ENCODE measurements around the gene ESYT3.
"Not testable (repeated sequence)": the region's sequence is repeated elsewhere in the genome, so short reads cannot be mapped to it uniquely, and the experiment has no call there.

Gene ESYT3

DNA sequence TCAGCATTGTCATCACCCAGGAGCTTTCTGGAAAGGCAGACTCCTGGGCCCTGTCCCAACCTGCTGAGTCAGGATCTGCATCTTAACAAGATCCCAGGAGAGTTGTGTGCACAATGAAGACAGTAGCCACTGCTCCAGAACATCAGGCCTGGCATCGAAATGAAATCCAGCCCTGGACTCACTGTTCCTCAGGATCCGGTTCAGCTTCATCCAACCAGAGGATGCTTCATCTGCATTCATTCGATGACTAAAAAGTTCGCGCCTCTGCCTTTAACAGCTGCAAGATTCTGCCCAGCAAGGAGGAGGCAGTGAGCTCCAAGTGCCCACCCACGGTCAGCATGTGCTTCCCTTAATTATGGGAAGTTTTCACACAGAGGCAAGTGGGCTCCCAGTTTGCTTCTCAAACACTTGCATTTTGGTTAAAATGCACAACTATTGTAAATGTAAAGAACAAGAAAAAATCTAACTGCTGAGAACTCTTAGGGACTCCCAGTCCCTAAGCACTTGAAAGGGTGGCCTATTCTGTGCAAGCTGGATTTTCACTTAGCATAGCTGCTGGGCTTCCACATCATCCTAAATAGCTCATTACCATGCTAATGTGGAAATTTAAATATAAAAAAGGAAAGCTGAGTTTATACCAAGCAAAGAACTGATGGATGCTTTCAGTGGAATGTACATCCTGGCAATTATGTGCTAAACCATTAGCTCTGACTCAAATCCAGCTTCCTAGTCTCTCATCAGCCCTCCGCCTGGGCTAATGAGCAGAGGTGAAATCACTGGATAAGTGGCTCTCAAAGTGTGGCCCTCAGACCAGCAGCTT lies 25.5 kb upstream of the ESYT3 start:
- no peak for DNase-seq (ENCODE audit: low read depth)

DNA sequence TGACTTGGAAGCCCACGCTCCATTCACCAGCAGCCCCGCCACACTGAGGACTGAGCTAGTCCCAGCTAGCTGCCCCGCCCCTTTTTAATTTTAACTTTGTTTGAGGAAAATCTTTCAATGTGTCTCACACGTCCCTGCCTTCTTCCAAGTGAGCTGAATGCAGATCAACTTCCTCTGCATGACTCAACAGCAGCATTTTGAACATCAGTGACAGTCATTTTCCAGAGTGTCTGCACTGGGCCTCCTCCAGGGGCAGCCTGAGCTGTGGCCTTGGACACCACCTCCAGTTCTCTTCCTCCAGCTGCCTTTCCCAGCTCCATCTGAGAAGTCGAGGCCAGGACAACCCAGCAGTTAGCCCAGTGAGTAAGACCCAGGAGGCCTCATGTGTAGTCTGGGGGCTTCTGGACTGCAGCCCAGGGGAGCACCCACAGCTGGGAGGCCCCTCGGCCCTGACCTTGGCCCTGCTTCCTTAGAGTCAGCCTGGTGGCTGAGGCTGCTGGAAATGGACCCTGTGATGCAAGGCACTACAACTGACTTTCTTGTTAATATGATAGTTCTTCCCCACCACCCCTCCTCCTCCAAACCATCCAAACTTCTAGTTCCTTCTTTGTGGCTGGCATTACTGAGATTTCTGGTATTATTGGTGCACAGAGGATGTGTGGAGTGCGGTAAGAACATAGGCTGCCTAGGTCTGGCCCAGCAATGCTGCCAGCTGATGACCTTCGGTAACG lies 21.4 kb upstream of the ESYT3 start:
- DNase-seq (ENCODE audit: low read depth) = no peak

GRCh38 chr3:138416236-138416635 lies 18.2 kb upstream of the ESYT3 start:
- not testable (repeated sequence) for DNase-seq (ENCODE audit: low read depth)

DNA sequence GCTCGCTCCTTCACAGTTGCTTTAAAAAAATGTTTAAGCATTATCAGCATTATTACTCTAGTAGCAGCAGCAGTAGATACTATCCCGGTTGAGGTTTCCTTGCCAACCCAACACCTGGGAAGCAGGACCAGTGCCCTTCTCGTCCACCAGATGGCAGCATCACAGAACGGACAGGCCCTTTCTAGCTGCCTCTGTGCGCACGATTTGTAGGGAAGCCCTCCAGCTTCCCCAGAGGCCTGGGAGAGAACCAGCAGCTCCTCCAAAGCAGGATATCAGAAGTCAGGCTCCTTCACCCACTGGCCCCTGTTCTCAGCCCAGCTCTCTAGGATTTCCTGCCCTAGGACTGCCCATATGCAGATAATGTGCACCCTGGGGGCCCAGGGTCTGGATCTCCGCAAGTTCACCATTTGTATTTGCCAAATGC lies 16.8 kb upstream of the ESYT3 start:
- DNase-seq (ENCODE audit: low read depth) = peak; percentile 47

DNA sequence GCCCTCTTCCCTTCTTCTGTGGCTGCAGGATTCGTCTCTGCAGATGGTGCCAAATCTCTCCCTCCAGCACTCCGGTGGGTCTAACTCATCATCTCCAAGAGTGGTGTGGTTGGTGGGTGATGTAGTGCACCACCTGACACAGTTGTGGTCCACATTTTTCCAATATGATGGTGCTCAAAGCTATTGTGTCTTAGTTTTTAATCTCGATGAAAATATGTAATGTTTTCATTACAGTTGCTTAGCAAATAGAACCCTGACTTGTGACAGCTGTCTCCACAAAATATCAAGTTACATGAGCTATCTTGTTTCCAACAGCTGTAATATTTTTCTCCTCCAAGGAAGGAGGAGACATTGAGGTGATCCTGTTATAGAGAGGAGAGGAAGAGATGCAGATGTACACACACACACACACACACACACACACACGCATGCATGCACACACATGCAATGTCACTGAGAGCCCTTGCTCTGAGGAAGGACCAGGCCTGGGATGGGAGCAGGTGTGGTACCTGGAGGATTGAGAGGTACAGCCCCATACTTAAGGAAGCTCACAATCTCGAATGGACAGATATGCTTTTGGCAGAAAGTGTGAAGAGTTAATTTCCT lies 15.7 kb upstream of the ESYT3 start:
- DNase-seq (ENCODE audit: low read depth) = no peak

- DNase-seq (ENCODE audit: low read depth) = no peak
Measured at GRCh38 chr3:138423316-138423715, 11.1 kb upstream of the ESYT3 start.

DNA sequence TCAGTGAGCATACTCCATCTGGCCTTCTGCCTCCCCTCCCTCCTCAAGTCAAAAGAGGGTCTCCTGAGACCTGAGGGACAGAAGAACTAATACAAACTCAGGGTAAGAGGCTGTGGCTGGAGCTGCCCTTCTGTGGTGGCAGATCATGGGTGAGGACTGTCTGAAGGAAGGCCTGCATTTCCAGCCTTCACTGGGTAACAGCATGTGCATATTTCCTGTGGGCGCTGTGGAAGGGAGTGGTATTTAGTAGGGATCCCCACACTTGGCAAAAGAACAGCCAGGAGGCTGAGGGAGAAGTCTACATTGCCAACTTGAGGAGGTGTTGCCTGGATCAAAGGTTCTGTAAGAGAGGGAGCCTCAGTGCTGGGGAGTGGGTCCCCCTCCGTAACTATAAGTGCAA lies 10.1 kb upstream of the ESYT3 start:
- DNase-seq (ENCODE audit: low read depth) = no peak

- no peak for DNase-seq (ENCODE audit: low read depth)
Measured at GRCh38 chr3:138426211-138426610, 8.2 kb upstream of the ESYT3 start.

DNA sequence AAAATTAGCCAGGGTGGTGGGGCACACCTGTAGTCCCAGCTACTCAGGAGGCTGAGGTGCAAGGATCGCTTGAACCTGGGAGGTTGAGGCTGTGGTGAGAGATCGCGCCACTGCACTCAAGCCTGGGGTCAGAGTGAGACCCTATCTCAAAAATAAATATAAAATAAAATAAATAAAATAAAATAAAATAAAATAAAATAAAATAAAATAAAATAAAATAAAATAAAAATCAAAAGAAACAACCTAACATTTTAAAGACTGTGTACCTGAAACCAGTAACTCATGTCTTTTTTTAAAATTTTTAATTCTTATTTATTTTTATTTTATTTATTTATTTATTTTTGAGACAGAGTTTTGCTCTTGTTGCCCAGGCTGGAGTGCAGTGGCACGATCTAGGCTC lies 7.7 kb upstream of the ESYT3 start:
- not testable (repeated sequence) for DNase-seq (ENCODE audit: low read depth)

DNA sequence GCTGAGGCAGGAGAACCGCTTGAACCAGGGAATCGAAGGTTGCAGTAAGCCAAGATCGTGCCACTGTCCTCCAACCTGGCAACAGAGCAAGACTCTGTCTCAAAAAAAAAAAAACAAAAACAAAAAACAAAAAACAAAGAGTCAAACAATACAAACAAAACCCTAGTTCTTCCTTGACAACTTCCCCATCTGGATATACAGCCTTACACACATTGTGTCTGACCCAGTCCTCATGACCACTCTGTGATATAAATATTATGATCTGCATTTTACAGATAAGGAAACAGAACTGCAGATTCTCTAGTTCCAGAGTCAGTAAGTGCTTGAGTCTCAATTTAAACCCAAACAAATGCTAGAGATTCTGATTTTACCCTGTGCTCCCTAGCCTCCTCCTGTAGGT lies 4.8 kb upstream of the ESYT3 start:
- DNase-seq (ENCODE audit: low read depth) = no peak

GRCh38 chr3:138432576-138433240 lies 1.7 kb upstream of the ESYT3 start:
- no peak for DNase-seq (ENCODE audit: low read depth)

DNA sequence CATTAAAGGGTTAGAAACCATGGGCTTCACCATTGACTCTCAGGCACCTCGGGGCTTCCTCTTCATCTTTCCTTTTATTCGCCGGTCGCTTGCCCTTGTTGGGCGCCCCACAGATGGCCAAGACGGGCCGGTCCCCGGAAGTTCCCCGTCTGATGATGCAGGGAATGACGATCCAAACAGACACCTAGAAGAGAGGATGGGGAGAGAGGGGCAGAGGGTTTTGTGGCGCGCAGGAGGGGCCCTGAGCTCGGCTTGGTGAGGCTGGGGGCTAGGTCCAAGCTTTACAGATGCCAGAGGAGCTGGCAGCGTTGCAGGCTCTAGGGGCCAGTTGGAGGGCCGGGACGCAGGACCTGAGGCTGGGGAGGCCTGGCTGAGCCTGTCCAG lies 532 bp upstream of the ESYT3 start:
- DNase-seq (ENCODE audit: low read depth) = no peak

DNA sequence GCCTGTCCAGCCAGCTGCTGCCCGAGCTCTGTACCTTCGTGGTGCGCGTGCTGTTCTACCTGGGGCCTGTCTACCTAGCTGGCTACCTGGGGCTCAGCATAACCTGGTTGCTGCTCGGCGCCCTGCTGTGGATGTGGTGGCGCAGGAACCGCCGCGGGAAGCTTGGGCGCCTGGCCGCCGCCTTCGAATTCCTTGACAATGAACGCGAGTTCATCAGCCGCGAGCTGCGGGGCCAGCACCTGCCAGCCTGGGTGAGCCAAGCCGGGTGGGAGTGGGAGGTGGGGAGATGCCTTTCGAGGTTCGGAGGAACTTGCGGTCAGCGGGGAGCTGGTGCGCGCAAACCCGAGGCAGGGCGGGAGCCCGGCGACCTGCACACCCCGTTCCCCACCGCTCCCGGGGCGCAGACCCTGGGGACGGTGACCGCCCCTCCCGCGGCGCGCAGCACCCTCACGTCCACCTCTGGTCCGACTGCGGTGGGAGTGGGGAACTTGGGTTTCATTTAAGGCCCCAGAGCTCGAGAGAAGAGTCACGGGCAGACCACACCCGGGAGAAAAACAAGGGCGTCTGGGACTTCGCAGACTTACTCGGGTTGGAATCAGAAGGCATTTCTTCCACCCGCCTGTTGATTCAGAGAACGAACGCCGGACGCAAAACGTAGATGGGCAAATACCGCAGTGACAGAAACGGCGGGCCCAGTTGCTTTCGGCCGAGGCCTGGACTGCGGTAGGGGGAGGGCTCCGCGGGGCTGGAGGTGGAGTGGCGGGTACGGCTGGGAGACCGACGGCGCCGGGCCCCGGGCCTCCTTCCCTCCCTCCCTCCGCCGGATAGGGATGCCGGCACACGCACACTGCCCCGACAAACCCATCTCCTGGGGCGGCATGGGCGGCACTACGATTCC lies 708 bp downstream of the ESYT3 start:
- DNase-seq (ENCODE audit: low read depth) = no peak

DNA sequence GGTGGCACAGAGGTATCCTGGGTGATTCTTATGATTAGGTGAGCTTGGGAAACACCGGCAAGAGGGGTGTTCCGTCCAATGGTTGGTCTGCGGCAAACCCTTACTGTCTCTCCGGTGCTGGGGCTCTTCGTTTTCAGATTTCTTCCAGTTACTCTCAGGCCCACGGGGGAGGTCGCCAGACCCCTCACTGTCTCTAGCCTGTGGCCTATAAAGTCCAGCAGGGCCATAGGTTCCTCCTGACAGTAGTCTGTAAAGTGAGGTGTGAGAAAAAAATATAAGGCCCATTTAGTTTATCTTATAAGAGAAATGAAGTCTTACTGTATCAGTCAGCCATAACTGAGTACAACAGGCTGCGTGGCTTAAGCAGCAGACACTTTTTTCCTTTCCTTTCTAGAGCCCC lies 1.4 kb downstream of the ESYT3 start:
- DNase-seq (ENCODE audit: low read depth) = no peak

DNA sequence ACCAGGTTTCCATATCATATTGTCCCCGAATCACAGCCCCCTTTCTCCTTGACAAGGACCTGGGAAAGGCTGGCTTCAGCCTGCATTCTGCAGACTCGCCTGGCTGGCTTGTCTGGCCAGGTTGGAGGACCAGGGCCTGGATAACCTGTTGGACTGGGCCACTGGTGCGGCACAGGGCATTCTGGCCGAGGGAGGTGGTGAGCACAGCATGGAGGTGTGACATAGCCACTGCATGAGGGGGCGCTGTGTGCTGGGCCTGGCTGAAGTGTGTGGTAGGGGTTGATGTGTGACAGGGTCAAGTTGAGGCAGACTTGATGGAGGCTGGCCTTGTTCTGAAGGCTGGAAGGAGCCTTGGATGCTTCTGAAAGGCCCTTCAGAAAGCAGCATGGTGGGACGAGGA lies 2.9 kb downstream of the ESYT3 start:
- no peak for DNase-seq (ENCODE audit: low read depth)

- no peak for DNase-seq (ENCODE audit: low read depth)
Measured at GRCh38 chr3:138438896-138439295, 4.5 kb downstream of the ESYT3 start.

- no peak for DNase-seq (ENCODE audit: low read depth)
Measured at GRCh38 chr3:138439646-138440045, 5.2 kb downstream of the ESYT3 start.

GRCh38 chr3:138440121-138440521 lies 5.7 kb downstream of the ESYT3 start:
- DNase-seq (ENCODE audit: low read depth) = no peak

DNA sequence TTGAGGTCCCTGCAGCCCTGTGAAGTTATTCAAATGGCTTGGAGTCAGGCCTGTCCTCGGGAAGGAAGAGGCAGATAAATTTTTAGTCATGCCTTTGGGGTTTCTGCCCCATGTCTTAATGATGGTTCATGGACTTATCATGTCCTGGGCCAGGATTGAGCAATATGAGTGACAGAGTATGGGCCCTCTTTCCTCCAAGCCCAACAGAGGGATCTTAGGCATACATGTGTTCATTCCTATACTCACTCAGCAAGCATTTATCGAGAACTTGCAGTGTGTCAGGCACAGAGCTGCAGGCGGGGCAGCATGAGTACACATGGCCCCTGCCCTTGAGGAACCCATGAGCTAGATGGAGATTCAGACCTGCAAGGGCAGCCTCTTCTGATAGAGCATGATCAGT lies 6.2 kb downstream of the ESYT3 start:
- no peak for DNase-seq (ENCODE audit: low read depth)

GRCh38 chr3:138441256-138441655 lies 6.8 kb downstream of the ESYT3 start:
- no peak for DNase-seq (ENCODE audit: low read depth)

- DNase-seq (ENCODE audit: low read depth) = no peak
Measured at GRCh38 chr3:138441742-138442141, 7.3 kb downstream of the ESYT3 start.

- DNase-seq (ENCODE audit: low read depth) = no peak
Measured at GRCh38 chr3:138442433-138442832, 8.0 kb downstream of the ESYT3 start.

Data from activated T-cell treated with anti-CD3 and anti-CD28 coated beads for 48 hours (primary cell).